ENCODE measurements around the gene LENEP. TPM values are rescaled to one million over a fixed set of nuclear protein-coding genes. Genes with fewer than 3 reads are reported as not detected.

The LENEP gene
- total and polyA plus RNA-seq, 12 donors = 0.44 TPM; not detected in 11

DNA sequence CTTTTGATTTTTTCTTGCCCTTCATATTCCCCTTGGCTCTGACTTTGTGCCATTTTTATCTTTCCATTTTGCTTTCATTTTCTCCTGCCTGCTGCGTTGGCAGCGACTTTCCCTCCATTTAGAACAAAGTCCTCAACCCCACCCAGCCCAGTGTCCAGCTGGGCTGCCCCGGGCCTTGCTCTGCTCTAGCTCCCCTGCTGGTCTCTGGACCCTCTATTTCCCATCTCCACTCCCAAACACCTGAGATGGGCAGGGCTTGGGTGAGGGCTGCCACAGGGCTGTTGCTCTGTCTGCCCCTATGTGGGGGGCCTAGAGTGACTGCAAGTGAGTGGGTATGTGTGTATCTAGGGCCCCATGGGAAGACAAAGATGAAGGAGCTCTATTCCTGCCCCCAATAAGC is 50.4 kb downstream of the LENEP start:
- no peak overlapping the region for H3K27ac ChIP-seq
- H3K9me3 ChIP-seq (replicated peaks in 1 of 3) = no peaks in the 10 kb centered on the region
- H3K4me1 ChIP-seq (replicated peaks in 1 of 2) = peaks cover 3 to 9% of the 10 kb centered on the region in 2 donors
- intact Hi-C loops (cut with DNase I) = no loop called here
- WGBS, 4 donors = 79 to 83% (median 82%) methylated on average over 3 of the region's 3 CpGs
- TF ChIP-seq POLR2A (IDR thresholded peaks at IDR 0.05) = no peak
- TF ChIP-seq, protein P1, sequence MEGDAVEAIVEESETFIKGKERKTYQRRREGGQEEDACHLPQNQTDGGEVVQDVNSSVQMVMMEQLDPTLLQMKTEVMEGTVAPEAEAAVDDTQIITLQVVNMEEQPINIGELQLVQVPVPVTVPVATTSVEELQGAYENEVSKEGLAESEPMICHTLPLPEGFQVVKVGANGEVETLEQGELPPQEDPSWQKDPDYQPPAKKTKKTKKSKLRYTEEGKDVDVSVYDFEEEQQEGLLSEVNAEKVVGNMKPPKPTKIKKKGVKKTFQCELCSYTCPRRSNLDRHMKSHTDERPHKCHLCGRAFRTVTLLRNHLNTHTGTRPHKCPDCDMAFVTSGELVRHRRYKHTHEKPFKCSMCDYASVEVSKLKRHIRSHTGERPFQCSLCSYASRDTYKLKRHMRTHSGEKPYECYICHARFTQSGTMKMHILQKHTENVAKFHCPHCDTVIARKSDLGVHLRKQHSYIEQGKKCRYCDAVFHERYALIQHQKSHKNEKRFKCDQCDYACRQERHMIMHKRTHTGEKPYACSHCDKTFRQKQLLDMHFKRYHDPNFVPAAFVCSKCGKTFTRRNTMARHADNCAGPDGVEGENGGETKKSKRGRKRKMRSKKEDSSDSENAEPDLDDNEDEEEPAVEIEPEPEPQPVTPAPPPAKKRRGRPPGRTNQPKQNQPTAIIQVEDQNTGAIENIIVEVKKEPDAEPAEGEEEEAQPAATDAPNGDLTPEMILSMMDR (IDR thresholded peaks at IDR 0.05) = no peak
- DNase-seq = no peak
- H3K27me3 ChIP-seq = no peaks in the 10 kb centered on the region
- H3K36me3 ChIP-seq (replicated peaks in 1 of 2) = no peaks in the 10 kb centered on the region
- H3K4me3 ChIP-seq = no peak overlapping the region

Small RNAs within 50 kb of the gene (microRNA-seq; reads per million reads assigned to microRNA genes)
- 0 to 0.57 (median 0.45) reads per million in 3 donors for gene MIR4258

Small RNAs within 50 kb of the gene (small RNA-seq; reads per million reads assigned to genes)
- gene MIR4258 (0 reads per million in 2 donors), gene RF00017 (0 reads per million in 2 donors)

Other genes with a start within 250 kb of the LENEP start
- 1 to 10 TPM in 5 of 9 donors, under 1 TPM in 4; 0.17 to 2.3 (median 1.1) TPM for gene KCNN3, start 123.3 kb upstream of the LENEP start, total RNA-seq
- gene KCNN3, start 123.3 kb upstream of the LENEP start, polyA plus RNA-seq = 1 to 10 TPM in 1 of 3 donors, under 1 TPM in 2; 0.34 to 2.0 (median 0.80) TPM
- 10 to 100 TPM; 12.6 to 70.0 (median 31.0) TPM for gene PMVK, start 56.9 kb upstream of the LENEP start, total RNA-seq
- gene PMVK, start 56.9 kb upstream of the LENEP start, polyA plus RNA-seq = 10 to 100 TPM; 41.4 to 45.1 (median 42.1) TPM
- gene PBXIP1, start 37.5 kb upstream of the LENEP start, total RNA-seq = 100 to 1,000 TPM; 120 to 342 (median 278) TPM
- gene PBXIP1, start 37.5 kb upstream of the LENEP start, polyA plus RNA-seq = 100 to 1,000 TPM in 2 of 3 donors, 10 to 100 TPM in 1; 97.0 to 184 (median 110) TPM
- gene PYGO2, start 31.8 kb upstream of the LENEP start, total RNA-seq = 10 to 100 TPM; 26.2 to 61.1 (median 42.6) TPM
- 10 to 100 TPM; 28.2 to 44.1 (median 29.2) TPM for gene PYGO2, start 31.8 kb upstream of the LENEP start, polyA plus RNA-seq
- gene SHC1, start 22.8 kb upstream of the LENEP start, total RNA-seq = 100 to 1,000 TPM in 7 of 9 donors, 10 to 100 TPM in 2; 80.3 to 240 (median 120) TPM
- 100 to 1,000 TPM; 167 to 260 (median 249) TPM for gene SHC1, start 22.8 kb upstream of the LENEP start, polyA plus RNA-seq
- 10 to 100 TPM; 23.2 to 87.0 (median 30.3) TPM for gene CKS1B, start 18.9 kb upstream of the LENEP start, total RNA-seq
- 10 to 100 TPM; 12.4 to 51.0 (median 22.3) TPM for gene CKS1B, start 18.9 kb upstream of the LENEP start, polyA plus RNA-seq
- 10 to 100 TPM; 21.6 to 43.0 (median 28.7) TPM for gene FLAD1, start 10.2 kb upstream of the LENEP start, total RNA-seq
- gene FLAD1, start 10.2 kb upstream of the LENEP start, polyA plus RNA-seq = 10 to 100 TPM; 30.7 to 65.5 (median 41.1) TPM
- gene ZBTB7B, start 9.2 kb downstream of the LENEP start, total RNA-seq = 100 to 1,000 TPM in 1 of 9 donors, 10 to 100 TPM in 8; 23.3 to 126 (median 78.1) TPM
- 10 to 100 TPM; 22.4 to 97.3 (median 27.9) TPM for gene ZBTB7B, start 9.2 kb downstream of the LENEP start, polyA plus RNA-seq
- 1 to 10 TPM in 3 of 9 donors, under 1 TPM in 4, not detected in 2; 0.14 to 2.4 (median 0.90) TPM for gene DCST2, start 40.2 kb downstream of the LENEP start, total RNA-seq
- 10 to 100 TPM in 1 of 3 donors, 1 to 10 TPM in 1, under 1 TPM in 1; 0.24 to 15.2 (median 8.5) TPM for gene DCST2, start 40.2 kb downstream of the LENEP start, polyA plus RNA-seq
- not detected for gene DCST1, start 40.2 kb downstream of the LENEP start, total RNA-seq
- gene DCST1, start 40.2 kb downstream of the LENEP start, polyA plus RNA-seq = not detected
- 10 to 100 TPM; 11.6 to 84.2 (median 58.3) TPM for gene ADAM15, start 57.7 kb downstream of the LENEP start, total RNA-seq
- 100 to 1,000 TPM in 2 of 3 donors, 10 to 100 TPM in 1; 16.1 to 269 (median 240) TPM for gene ADAM15, start 57.7 kb downstream of the LENEP start, polyA plus RNA-seq
- 10 to 100 TPM in 5 of 9 donors, 1 to 10 TPM in 4; 3.5 to 28.7 (median 12.7) TPM for gene EFNA4, start 70.2 kb downstream of the LENEP start, total RNA-seq
- 10 to 100 TPM; 10.0 to 23.5 (median 12.1) TPM for gene EFNA4, start 70.2 kb downstream of the LENEP start, polyA plus RNA-seq
- gene EFNA3, start 85.3 kb downstream of the LENEP start, total RNA-seq = 1 to 10 TPM; 1.4 to 7.3 (median 2.7) TPM
- gene EFNA3, start 85.3 kb downstream of the LENEP start, polyA plus RNA-seq = 1 to 10 TPM; 2.8 to 4.0 (median 3.7) TPM
- gene EFNA1, start 134.3 kb downstream of the LENEP start, total RNA-seq = 10 to 100 TPM in 8 of 9 donors, 1 to 10 TPM in 1; 9.9 to 49.7 (median 27.7) TPM
- 10 to 100 TPM in 2 of 3 donors, 1 to 10 TPM in 1; 6.6 to 35.9 (median 30.2) TPM for gene EFNA1, start 134.3 kb downstream of the LENEP start, polyA plus RNA-seq
- 100 to 1,000 TPM in 2 of 9 donors, 10 to 100 TPM in 7; 31.7 to 112 (median 50.6) TPM for gene SLC50A1, start 142.3 kb downstream of the LENEP start, total RNA-seq
- 100 to 1,000 TPM in 1 of 3 donors, 10 to 100 TPM in 2; 55.2 to 172 (median 61.8) TPM for gene SLC50A1, start 142.3 kb downstream of the LENEP start, polyA plus RNA-seq
- gene DPM3, start 146.9 kb downstream of the LENEP start, total RNA-seq = 100 to 1,000 TPM in 8 of 9 donors, 10 to 100 TPM in 1; 45.4 to 192 (median 159) TPM
- gene DPM3, start 146.9 kb downstream of the LENEP start, polyA plus RNA-seq = 1,000 to 10,000 TPM in 2 of 3 donors, 1 to 10 TPM in 1; 6.8 to 1,427 (median 1,371) TPM
- 100 to 1,000 TPM in 8 of 9 donors, 10 to 100 TPM in 1; 76.1 to 252 (median 154) TPM for gene KRTCAP2, start 179.7 kb downstream of the LENEP start, total RNA-seq
- 100 to 1,000 TPM; 383 to 806 (median 704) TPM for gene KRTCAP2, start 179.7 kb downstream of the LENEP start, polyA plus RNA-seq
- under 1 TPM in 7 of 9 donors, not detected in 2; 0.19 to 0.96 (median 0.44) TPM for gene TRIM46, start 180.3 kb downstream of the LENEP start, total RNA-seq
- gene TRIM46, start 180.3 kb downstream of the LENEP start, polyA plus RNA-seq = 1 to 10 TPM in 2 of 3 donors, under 1 TPM in 1; 0.38 to 5.6 (median 1.2) TPM
- gene THBS3, start 214.3 kb downstream of the LENEP start, total RNA-seq = 10 to 100 TPM in 7 of 9 donors, 1 to 10 TPM in 2; 7.1 to 38.6 (median 15.7) TPM
- 100 to 1,000 TPM in 1 of 3 donors, 10 to 100 TPM in 1, 1 to 10 TPM in 1; 9.6 to 147 (median 71.3) TPM for gene THBS3, start 214.3 kb downstream of the LENEP start, polyA plus RNA-seq
- 10 to 100 TPM; 39.2 to 83.8 (median 45.6) TPM for gene MTX1, start 215.1 kb downstream of the LENEP start, total RNA-seq
- 100 to 1,000 TPM in 1 of 3 donors, 10 to 100 TPM in 2; 26.7 to 111 (median 79.8) TPM for gene MTX1, start 215.1 kb downstream of the LENEP start, polyA plus RNA-seq